ENCODE measurements around the gene MACROD1. TPM values are rescaled to one million over a fixed set of nuclear protein-coding genes. Genes with fewer than 3 reads are reported as not detected.

Gene MACROD1
- total RNA-seq, 6 experiments from 2014 or later, result 11.8 to 17.0 (median 13.1) TPM

DNA sequence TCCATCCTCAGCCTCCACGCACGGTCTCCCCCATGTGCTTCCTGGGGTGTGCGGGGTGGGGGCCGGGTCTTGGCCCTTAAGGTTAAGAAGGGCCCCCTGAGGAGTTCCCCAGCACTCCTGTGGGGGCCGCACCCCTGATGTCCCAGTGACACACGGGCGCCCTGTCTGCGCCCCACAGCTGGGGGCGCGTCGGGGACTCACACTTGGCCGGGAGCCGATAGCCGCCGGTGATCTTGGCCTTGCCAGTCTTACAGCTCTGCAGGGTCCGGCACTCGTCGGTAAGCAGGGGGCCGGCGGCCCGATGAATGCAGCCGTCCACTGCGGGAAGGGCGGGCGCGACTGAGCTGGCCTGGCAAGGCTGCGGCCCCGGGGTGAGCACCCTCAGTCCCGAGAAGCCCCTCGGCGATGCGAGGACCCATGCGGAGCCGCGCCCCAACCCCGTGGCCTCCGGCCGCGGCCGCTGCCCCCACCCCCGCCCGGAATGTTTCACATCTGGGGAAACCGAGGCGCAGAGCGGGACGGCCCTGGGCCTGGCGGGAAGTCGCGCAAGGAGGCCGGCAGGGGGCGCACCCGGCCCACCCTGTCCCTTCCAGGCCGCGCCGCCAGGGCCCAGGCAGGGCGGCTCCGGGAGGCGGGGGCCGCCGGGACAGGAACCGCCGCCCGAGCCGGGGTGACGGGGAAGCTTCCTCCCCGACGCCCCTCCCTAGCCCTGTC, 165.7 kb downstream of the MACROD1 start:
- Mint-ChIP-seq H3K4me1 (ENCODE audit: low read depth) (peaks cover 17% of the 10 kb centered on the region), H3K36me3 (ENCODE audit: low read depth) (no peaks in the 10 kb centered on the region; the same call in 1 of the 2 replicates), H3K27ac (no peak overlapping the region), H3K27me3 (ENCODE audit: insufficient read depth) (peaks cover 10% of the 10 kb centered on the region), H3K4me3 (no peak overlapping the region), H3K9me3 (no peaks in the 10 kb centered on the region)
- DNase-seq, result peak; percentile 22
- TF ChIP-seq, protein P1, sequence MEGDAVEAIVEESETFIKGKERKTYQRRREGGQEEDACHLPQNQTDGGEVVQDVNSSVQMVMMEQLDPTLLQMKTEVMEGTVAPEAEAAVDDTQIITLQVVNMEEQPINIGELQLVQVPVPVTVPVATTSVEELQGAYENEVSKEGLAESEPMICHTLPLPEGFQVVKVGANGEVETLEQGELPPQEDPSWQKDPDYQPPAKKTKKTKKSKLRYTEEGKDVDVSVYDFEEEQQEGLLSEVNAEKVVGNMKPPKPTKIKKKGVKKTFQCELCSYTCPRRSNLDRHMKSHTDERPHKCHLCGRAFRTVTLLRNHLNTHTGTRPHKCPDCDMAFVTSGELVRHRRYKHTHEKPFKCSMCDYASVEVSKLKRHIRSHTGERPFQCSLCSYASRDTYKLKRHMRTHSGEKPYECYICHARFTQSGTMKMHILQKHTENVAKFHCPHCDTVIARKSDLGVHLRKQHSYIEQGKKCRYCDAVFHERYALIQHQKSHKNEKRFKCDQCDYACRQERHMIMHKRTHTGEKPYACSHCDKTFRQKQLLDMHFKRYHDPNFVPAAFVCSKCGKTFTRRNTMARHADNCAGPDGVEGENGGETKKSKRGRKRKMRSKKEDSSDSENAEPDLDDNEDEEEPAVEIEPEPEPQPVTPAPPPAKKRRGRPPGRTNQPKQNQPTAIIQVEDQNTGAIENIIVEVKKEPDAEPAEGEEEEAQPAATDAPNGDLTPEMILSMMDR (IDR thresholded peaks at IDR 0.05), result peak; percentile 91

DNA sequence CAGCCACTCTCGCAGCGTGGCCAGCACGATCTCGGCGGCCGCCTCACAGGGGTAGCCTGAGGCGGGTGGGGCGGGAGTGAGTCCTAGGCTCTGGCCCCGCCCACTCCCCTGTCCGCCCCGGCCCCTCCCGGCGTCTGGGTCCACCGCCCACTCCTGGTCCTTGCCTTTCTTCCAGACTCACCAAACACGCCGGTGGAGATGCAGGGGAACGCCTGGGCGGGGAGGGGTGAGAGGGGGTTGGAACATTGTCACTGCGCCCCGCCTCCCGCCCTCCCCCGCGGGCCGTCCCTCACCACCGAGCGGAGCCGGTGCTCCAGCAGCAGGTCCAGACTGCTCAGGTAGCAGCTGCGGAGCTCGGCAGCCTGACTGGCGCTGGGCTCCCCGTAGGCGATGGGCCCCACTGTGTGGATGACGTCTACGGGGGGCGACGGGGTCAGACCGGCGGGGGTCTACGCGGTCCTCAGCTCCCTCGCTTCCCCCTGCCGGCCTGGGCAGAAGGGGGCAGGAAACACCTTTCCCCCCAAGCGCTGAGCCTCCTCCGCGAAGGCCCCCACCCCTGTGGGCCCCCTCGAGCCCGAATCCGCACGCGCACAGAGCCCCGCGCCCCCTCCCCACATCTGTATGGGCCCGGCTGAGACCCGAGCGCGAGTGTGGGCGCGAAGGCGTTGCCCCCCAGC, 166.4 kb downstream of the MACROD1 start:
- peaks cover 10% of the 10 kb centered on the region for H3K27me3 Mint-ChIP-seq (ENCODE audit: insufficient read depth)
- no peaks in the 10 kb centered on the region; the same call in 1 of the 2 replicates for H3K36me3 Mint-ChIP-seq (ENCODE audit: low read depth)
- no peak overlapping the region for H3K27ac Mint-ChIP-seq
- TF ChIP-seq, protein P1 (IDR thresholded peaks at IDR 0.05), result no peak
- no peak overlapping the region for H3K4me3 Mint-ChIP-seq
- H3K4me1 Mint-ChIP-seq (ENCODE audit: low read depth), result peaks cover 17% of the 10 kb centered on the region
- no peaks in the 10 kb centered on the region for H3K9me3 Mint-ChIP-seq
- DNase-seq, result peak; percentile 36

DNA sequence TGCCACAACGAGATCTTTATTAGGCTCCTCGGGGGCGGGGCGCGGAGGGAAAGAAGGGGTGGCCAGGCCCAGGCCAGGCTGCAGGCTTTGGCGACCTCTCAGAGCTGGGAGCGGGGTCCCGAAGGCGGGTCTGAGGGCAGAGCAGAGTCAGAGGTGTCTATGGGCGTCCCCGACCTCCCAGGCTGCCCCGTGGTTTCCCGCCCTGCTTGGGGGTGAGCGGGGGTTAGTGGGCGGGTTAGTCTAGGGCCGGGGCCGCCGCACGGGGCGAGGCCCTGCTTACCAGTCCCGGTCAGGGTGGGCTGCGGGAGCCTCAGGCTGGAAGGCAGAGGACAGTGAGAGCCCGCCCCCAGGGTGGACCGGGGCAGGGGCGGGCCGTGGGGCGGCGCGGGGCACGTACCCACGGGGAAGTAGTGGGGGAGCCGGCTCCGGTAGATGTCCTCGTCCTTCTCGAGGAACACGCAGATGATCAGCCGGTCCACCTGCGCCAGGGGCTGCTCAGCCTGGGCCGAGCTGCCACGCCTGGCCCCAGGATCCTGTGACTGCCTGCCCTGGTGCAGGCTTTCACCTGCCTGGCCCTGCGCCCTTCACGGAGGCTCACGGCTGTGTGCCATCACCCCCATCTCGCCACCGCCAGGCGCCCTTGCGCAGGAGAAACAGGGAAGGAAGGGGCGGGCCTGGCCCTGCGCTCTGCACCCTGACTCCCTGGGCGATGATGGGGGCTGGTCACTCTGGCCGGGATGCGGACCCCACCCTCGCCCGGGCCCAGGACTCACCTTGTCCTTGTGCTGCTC, 167.2 kb downstream of the MACROD1 start:
- no peaks in the 10 kb centered on the region; the same call in 1 of the 2 replicates for H3K36me3 Mint-ChIP-seq (ENCODE audit: low read depth)

DNA sequence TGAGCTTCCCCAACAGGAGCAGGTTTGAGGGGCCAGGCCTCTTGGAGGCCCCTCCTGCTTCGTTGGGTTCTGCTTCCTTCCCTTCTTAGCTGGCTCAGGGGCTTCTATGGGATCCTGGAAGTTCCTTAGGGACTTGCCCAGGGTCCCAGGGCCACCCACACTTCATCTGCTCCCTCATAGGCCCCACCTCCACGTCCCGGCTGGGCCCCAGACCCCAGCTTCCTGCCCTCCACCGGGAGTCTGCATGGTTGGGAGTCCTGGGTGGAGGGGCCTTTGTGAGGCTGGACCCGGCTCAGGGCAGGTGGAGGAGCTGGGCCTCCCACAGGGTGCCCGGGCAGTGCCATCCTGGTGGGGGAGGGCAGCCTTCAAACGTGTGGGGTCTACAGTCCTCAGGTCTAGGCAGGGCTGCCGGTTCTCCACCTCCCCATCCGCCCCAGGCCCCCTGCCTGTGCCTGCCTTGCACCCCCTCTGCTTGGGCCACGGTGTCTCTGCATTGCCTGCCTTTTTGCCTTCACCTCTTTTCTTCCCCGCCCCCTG, 168.0 kb downstream of the MACROD1 start:
- no peaks in the 10 kb centered on the region; the same call in 1 of the 2 replicates for H3K36me3 Mint-ChIP-seq (ENCODE audit: low read depth)
- no peak for DNase-seq
- peaks cover 7% of the 10 kb centered on the region for H3K27me3 Mint-ChIP-seq (ENCODE audit: insufficient read depth)
- TF ChIP-seq, protein P1 (IDR thresholded peaks at IDR 0.05), result no peak
- H3K9me3 Mint-ChIP-seq, result no peaks in the 10 kb centered on the region
- H3K4me3 Mint-ChIP-seq, result no peak overlapping the region
- H3K4me1 Mint-ChIP-seq (ENCODE audit: low read depth), result peaks cover 9% of the 10 kb centered on the region
- H3K27ac Mint-ChIP-seq, result no peak overlapping the region

More for the DNA sequence above, 167.2 kb downstream of the MACROD1 start:
- Mint-ChIP-seq H3K27ac (no peak overlapping the region), H3K9me3 (no peaks in the 10 kb centered on the region), H3K4me3 (no peak overlapping the region), H3K4me1 (ENCODE audit: low read depth) (peaks cover 12% of the 10 kb centered on the region), H3K27me3 (ENCODE audit: insufficient read depth) (peaks cover 7% of the 10 kb centered on the region)
- no peak for DNase-seq
- TF ChIP-seq, protein P1 (IDR thresholded peaks at IDR 0.05), result no peak

DNA sequence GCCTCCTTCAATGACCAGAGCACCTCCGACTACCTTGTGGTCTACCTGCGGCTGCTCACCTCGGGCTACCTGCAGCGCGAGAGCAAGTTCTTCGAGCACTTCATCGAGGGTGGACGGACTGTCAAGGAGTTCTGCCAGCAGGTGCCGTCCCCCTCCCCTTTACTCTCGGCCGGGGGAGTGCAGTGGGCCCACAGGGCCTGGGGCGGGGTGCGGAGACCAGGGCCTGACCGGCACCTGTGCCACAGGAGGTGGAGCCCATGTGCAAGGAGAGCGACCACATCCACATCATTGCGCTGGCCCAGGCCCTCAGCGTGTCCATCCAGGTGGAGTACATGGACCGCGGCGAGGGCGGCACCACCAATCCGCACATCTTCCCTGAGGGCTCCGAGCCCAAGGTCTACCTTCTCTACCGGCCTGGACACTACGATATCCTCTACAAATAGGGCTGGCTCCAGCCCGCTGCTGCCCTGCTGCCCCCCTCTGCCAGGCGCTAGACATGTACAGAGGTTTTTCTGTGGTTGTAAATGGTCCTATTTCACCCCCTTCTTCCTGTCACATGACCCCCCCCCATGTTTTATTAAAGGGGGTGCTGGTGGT, 168.7 kb downstream of the MACROD1 start:
- Mint-ChIP-seq H3K4me3 (no peak overlapping the region), H3K4me1 (ENCODE audit: low read depth) (peaks cover 9% of the 10 kb centered on the region), H3K27ac (no peak overlapping the region), H3K36me3 (ENCODE audit: low read depth) (no peaks in the 10 kb centered on the region; the same call in 1 of the 2 replicates), H3K27me3 (ENCODE audit: insufficient read depth) (peaks cover 7% of the 10 kb centered on the region), H3K9me3 (no peaks in the 10 kb centered on the region)
- DNase-seq, result no peak
- TF ChIP-seq, protein P1 (IDR thresholded peaks at IDR 0.05), result no peak
